MM.1S (cell line): ENCODE results near the gene TFAP2D.

Source experiments
- DNase-seq: peaks from one replicate; pipeline ENCODE4 v3.0.0-alpha.2; 2015
- H2AFZ ChIP-seq: fragments of 300-600 bp; sonication (generic); 2 replicates; pipeline ENCODE4 v1.6.0; 2016; ENCODE audit warnings: antibody characterized with exemption, low read length
- H3F3A ChIP-seq: fragments of 300-600 bp; sonication (generic); 2 replicates; pipeline ENCODE4 v1.6.1; 2016; ENCODE audit warnings: mild to moderate bottlenecking, antibody characterized with exemption, low read length, moderate library complexity, mixed read lengths; ENCODE audit not compliant: insufficient read depth
- H3K27ac ChIP-seq: fragments of 300-600 bp; sonication (generic); 2 replicates; pipeline ENCODE4 v1.5.1; 2016; ENCODE audit warnings: mild to moderate bottlenecking, low read length
- H3K27me3 ChIP-seq: fragments of 300-600 bp; sonication (generic); replicated peaks from 2 replicates; pipeline ENCODE4 v1.6.0; 2016; ENCODE audit warnings: low read length; ENCODE audit not compliant: insufficient read depth
- H3K36me3 ChIP-seq: fragments of 300-600 bp; sonication (generic); replicated peaks from 2 replicates; pipeline ENCODE4 v1.6.1; 2016; ENCODE audit warnings: mild to moderate bottlenecking, low read length, mixed read lengths; ENCODE audit not compliant: insufficient read depth
- H3K4me1 ChIP-seq: fragments of 300-600 bp; sonication (generic); 2 replicates; pipeline ENCODE4 v1.6.1; 2016; ENCODE audit warnings: low read length, mixed read lengths
- H3K4me2 ChIP-seq: fragments of 300-600 bp; sonication (generic); 2 replicates; pipeline ENCODE4 v1.6.0; 2016; ENCODE audit warnings: low read depth, low read length
- H3K4me3 ChIP-seq: fragments of 300-600 bp; sonication (generic); 2 replicates; pipeline ENCODE4 v1.5.1; 2016; ENCODE audit warnings: low read length, mixed read lengths
- H3K79me2 ChIP-seq: fragments of 300-600 bp; sonication (generic); 2 replicates; pipeline ENCODE4 v1.6.1; 2016; ENCODE audit warnings: mixed run types, low read length, mixed read lengths
- H3K9ac ChIP-seq: fragments of 300-600 bp; sonication (generic); 2 replicates; pipeline ENCODE4 v1.6.1; 2016; ENCODE audit warnings: low read length, mixed read lengths
- H3K9me2 ChIP-seq: fragments of 300-600 bp; sonication (generic); replicated peaks from 2 replicates; pipeline ENCODE4 v1.6.1; 2016; ENCODE audit warnings: mild to moderate bottlenecking, low read length, mixed read lengths; ENCODE audit not compliant: insufficient read depth
- H3K9me3 ChIP-seq: fragments of 300-600 bp; sonication (generic); replicated peaks from 2 replicates; pipeline ENCODE4 v1.6.1; 2016; ENCODE audit warnings: mild to moderate bottlenecking, low read length, mixed read lengths; ENCODE audit not compliant: insufficient read depth
- H4K20me1 ChIP-seq: fragments of 300-600 bp; sonication (generic); 2 replicates; pipeline ENCODE4 v1.6.1; 2016; ENCODE audit warnings: mild to moderate bottlenecking, low read length, moderate library complexity, mixed read lengths; ENCODE audit not compliant: insufficient read depth
- CTCF ChIP-seq: fragments of 300-600 bp; sonication (generic); IDR thresholded peaks from 2 replicates; pipeline ENCODE4 v1.5.1; 2016; ENCODE audit warnings: antibody characterized with exemption, low read length, mixed read lengths
- EZH2 ChIP-seq: fragments of 300-600 bp; sonication (generic); optimal IDR thresholded peaks from 2 replicates; pipeline ENCODE3; 2017; ENCODE audit warnings: low read depth, mild to moderate bottlenecking, antibody characterized with exemption, low read length, mixed read lengths
- EZH2phosphoT487 ChIP-seq: fragments of 300-600 bp; sonication (generic); IDR thresholded peaks from 2 replicates; pipeline ENCODE4 v1.6.1; 2018; ENCODE audit warnings: antibody characterized with exemption, low read length

The TFAP2D gene

GRCh38 chr6:50818020-50818419 lies 104.7 kb downstream of the TFAP2D start:
- Histone ChIP-seq H2AFZ (no peak overlapping the region), H3K79me2 (no peaks in the 10 kb centered on the region), H3K4me1 (no peaks in the 10 kb centered on the region), H4K20me1 (no peaks in the 10 kb centered on the region), H3F3A (no peaks in the 10 kb centered on the region; the same call in 1 of the 2 replicates), H3K9me3 (no peaks in the 10 kb centered on the region), H3K27me3 (peaks cover 5% of the 10 kb centered on the region; the same call in 1 of the 2 replicates), H3K4me3 (no peak overlapping the region), H3K27ac (no peak overlapping the region), H3K9ac (no peak overlapping the region), H3K9me2 (no peaks in the 10 kb centered on the region), H3K4me2 (no peak overlapping the region), H3K36me3 (no peaks in the 10 kb centered on the region)
- DNase-seq = no peak
- TF ChIP-seq CTCF (no peak), EZH2phosphoT487 (no peak), EZH2 (no peak)

GRCh38 chr6:50818673-50819072 lies 105.3 kb downstream of the TFAP2D start, which contains the start of gene TFAP2B:
Gene TFAP2B, plus strand, starts transcription at chr6:50818871. Its CDS starts 21 bp downstream, at chr6:50818892.
- Histone ChIP-seq H3K27me3 (peaks cover 5% of the 10 kb centered on the region; the same call in 1 of the 2 replicates), H3K79me2 (no peaks in the 10 kb centered on the region), H3K4me2 (no peak within 1 kb of the TSS), H3K4me3 (no peak within 1 kb of the TSS), H4K20me1 (no peaks in the 10 kb centered on the region), H3K36me3 (no peaks in the 10 kb centered on the region), H3K9me2 (no peaks in the 10 kb centered on the region), H3F3A (no peaks in the 10 kb centered on the region; the same call in 1 of the 2 replicates), H3K9ac (no peak within 1 kb of the TSS), H3K4me1 (no peaks in the 10 kb centered on the region), H2AFZ (no peak within 1 kb of the TSS), H3K9me3 (no peaks in the 10 kb centered on the region), H3K27ac (no peak within 1 kb of the TSS)
- TF ChIP-seq EZH2 = no peak
- no peak for TF ChIP-seq EZH2phosphoT487
- no peak for TF ChIP-seq CTCF
- DNase-seq = no peak

GRCh38 chr6:50819466-50819903 lies 106.2 kb downstream of the TFAP2D start:
- TF ChIP-seq EZH2 = no peak
- TF ChIP-seq EZH2phosphoT487 = no peak
- no peak for TF ChIP-seq CTCF
- Histone ChIP-seq H3K4me1 (no peaks in the 10 kb centered on the region), H4K20me1 (no peaks in the 10 kb centered on the region), H3K9me2 (no peaks in the 10 kb centered on the region), H3K9ac (no peak overlapping the region), H3K4me2 (no peak overlapping the region), H3K4me3 (no peak overlapping the region), H3K27me3 (peaks cover 5% of the 10 kb centered on the region; the same call in 1 of the 2 replicates), H3K9me3 (no peaks in the 10 kb centered on the region), H2AFZ (no peak overlapping the region), H3K27ac (no peak overlapping the region), H3K36me3 (no peaks in the 10 kb centered on the region), H3F3A (no peaks in the 10 kb centered on the region; the same call in 1 of the 2 replicates), H3K79me2 (no peaks in the 10 kb centered on the region)
- DNase-seq = no peak
